Fibroblast of lung (primary cell): Measurements from ENCODE around the gene ZG16. TPM values are rescaled to one million over a fixed set of nuclear protein-coding genes. Genes with fewer than 3 reads are reported as not detected.

ENCODE experiments used
- DNase-seq, 2 donors: peaks; one replicate each; pipeline versions ENCODE4 v3.0.0 to v3.0.0-alpha.2; 2010; ENCODE audit warnings: low read depth in 2 of 2
- H2AFZ ChIP-seq: 2 replicates; pipeline ENCODE4 v1.5.1; 2012; ENCODE audit warnings: low read length, control low read depth, inconsistent platforms
- H3K27ac ChIP-seq: 2 replicates; pipeline ENCODE4 v1.5.1; 2011; ENCODE audit warnings: low read length, control low read depth; ENCODE audit not compliant: insufficient read depth
- H3K27me3 ChIP-seq: 2 replicates; pipeline ENCODE4 v1.5.1; 2011; ENCODE audit warnings: mild to moderate bottlenecking, low read length; ENCODE audit not compliant: control insufficient read depth, insufficient read depth
- H3K36me3 ChIP-seq: 2 replicates; pipeline ENCODE4 v1.5.1; 2011; ENCODE audit warnings: low read length; ENCODE audit not compliant: control insufficient read depth, insufficient read depth
- H3K4me1 ChIP-seq: 2 replicates; pipeline ENCODE4 v1.5.1; 2011; ENCODE audit warnings: low read length; ENCODE audit not compliant: control insufficient read depth, insufficient read depth; ENCODE audit errors: extremely low read depth
- H3K4me2 ChIP-seq: 2 replicates; pipeline ENCODE4 v1.5.1; 2011; ENCODE audit warnings: low read length, control low read depth; ENCODE audit not compliant: insufficient read depth; ENCODE audit errors: extremely low read depth
- H3K4me3 ChIP-seq, 4 experiments: fragments of 200-600 bp in 1 of 4; sonication (generic) in 1 of 4; replicated peaks in 1 of 4; 2 replicates each; pipeline ENCODE4 v1.5.1; 2011 to 2016; ENCODE audit warnings: low read length in 4 of 4, low read depth in 3 of 4, mild to moderate bottlenecking in 3 of 4, control low read depth in 2 of 4, inconsistent platforms in 1 of 4, mixed read lengths in 1 of 4; ENCODE audit not compliant: insufficient read depth in 1 of 4; ENCODE audit errors: control extremely low read depth in 1 of 4
- H3K79me2 ChIP-seq: 2 replicates; pipeline ENCODE4 v1.5.1; 2012; ENCODE audit warnings: mild to moderate bottlenecking, low read length, inconsistent platforms; ENCODE audit not compliant: control insufficient read depth, insufficient read depth
- H3K9ac ChIP-seq: 2 replicates; pipeline ENCODE4 v1.5.1; 2011; ENCODE audit warnings: mild to moderate bottlenecking, low read length, control low read depth; ENCODE audit not compliant: insufficient read depth
- H3K9me3 ChIP-seq: 2 replicates; pipeline ENCODE4 v1.5.1; 2012; ENCODE audit warnings: low read depth, low read length; ENCODE audit not compliant: control insufficient read depth, insufficient read depth
- H4K20me1 ChIP-seq: 2 replicates; pipeline ENCODE4 v1.5.1; 2011; ENCODE audit warnings: low read length; ENCODE audit not compliant: control insufficient read depth, insufficient read depth; ENCODE audit errors: extremely low read depth
- CTCF ChIP-seq, 2 donors: IDR thresholded peaks in 1 of 2; conservative IDR thresholded peaks in 1 of 2; 1 replicate in 1 of 2; 2 replicates in 1 of 2; pipeline ENCODE4 v1.5.1; 2011 to 2012; ENCODE audit warnings: low read length in 2 of 2, control low read depth in 1 of 2, inconsistent platforms in 1 of 2, low read depth in 1 of 2, mild to moderate bottlenecking in 1 of 2
- EZH2 ChIP-seq: IDR thresholded peaks from 2 replicates; pipeline ENCODE4 v1.5.1; 2012; ENCODE audit warnings: low read length, control low read depth, mild to moderate bottlenecking; ENCODE audit errors: missing control alignments
- polyA plus RNA-seq, 2 donors: library from polyadenylated mRNA; depleted of rRNA in 1 of 2; stranded (reverse) in 1 of 2; unstranded in 1 of 2; fragments of >200 nt; gene quantifications; 2 replicates each; pipeline ENCODE4 v1.2.1, GENCODE V29; 2011 to 2012; ENCODE audit warnings: missing spikeins in 1 of 2
- total RNA-seq: library from RNA; depleted of rRNA; stranded (reverse); fragments of >200 nt; gene quantifications from 2 replicates; pipeline ENCODE4 v1.2.1, GENCODE V29; 2014

The ZG16 gene
- total and polyA plus RNA-seq, 2 donors (not counting 1 experiment from before 2014, with no cell fraction given) = not detected

- H3K36me3 ChIP-seq = peaks cover 24% of the 10 kb centered on the region
- H3K4me1 ChIP-seq = peaks cover 5% of the 10 kb centered on the region
- no peak overlapping the region for H3K4me2 ChIP-seq
- H3K79me2 ChIP-seq = peaks cover 4% of the 10 kb centered on the region
- H3K4me3 ChIP-seq = no peak overlapping the region
- no peaks in the 10 kb centered on the region for H4K20me1 ChIP-seq
- H3K27ac ChIP-seq = no peak overlapping the region
- H3K27me3 ChIP-seq = no peaks in the 10 kb centered on the region
- H2AFZ ChIP-seq = no peak overlapping the region
- DNase-seq = no peak
- H3K9ac ChIP-seq = no peak overlapping the region
- H3K9me3 ChIP-seq = no peaks in the 10 kb centered on the region
- TF ChIP-seq EZH2 (no peak), CTCF (conservative IDR thresholded peaks at IDR 0.05 in 1 of 2, IDR thresholded peaks at IDR 0.05 in 1 of 2; ENCODE audit: low read depth in 1 of 2, low read length in 2 of 2) (no peak)
Measured at GRCh38 chr16:29802416-29802935, 24.4 kb downstream of the ZG16 start.

- Histone ChIP-seq H3K27ac (no peak overlapping the region), H4K20me1 (no peaks in the 10 kb centered on the region), H3K9ac (no peak overlapping the region), H3K4me1 (peaks cover 10% of the 10 kb centered on the region), H3K9me3 (no peaks in the 10 kb centered on the region), H3K79me2 (peaks cover 18% of the 10 kb centered on the region), H3K36me3 (peaks cover 18% of the 10 kb centered on the region), H3K27me3 (no peaks in the 10 kb centered on the region), H2AFZ (no peak overlapping the region), H3K4me2 (peak overlapping the region; percentile 30), H3K4me3 (peak overlapping the region in 2 of 4 experiments; percentile 83 to 89)
- TF ChIP-seq EZH2 = no peak
- no peak for TF ChIP-seq CTCF (conservative IDR thresholded peaks at IDR 0.05 in 1 of 2, IDR thresholded peaks at IDR 0.05 in 1 of 2; ENCODE audit: low read depth in 1 of 2, low read length in 2 of 2)
- no peak for DNase-seq
Measured at GRCh38 chr16:29804020-29804419, 26.0 kb downstream of the ZG16 start.

- Histone ChIP-seq H3K9me3 (no peaks in the 10 kb centered on the region), H3K4me3 (peak overlapping the region; percentile 82 to 89 (median 84)), H3K27ac (peak overlapping the region; percentile 95), H3K36me3 (peaks cover 17% of the 10 kb centered on the region), H3K79me2 (peaks cover 23% of the 10 kb centered on the region), H2AFZ (peak overlapping the region; percentile 68), H4K20me1 (no peaks in the 10 kb centered on the region), H3K9ac (peak overlapping the region; percentile 88), H3K27me3 (no peaks in the 10 kb centered on the region), H3K4me1 (peaks cover 14% of the 10 kb centered on the region), H3K4me2 (peak overlapping the region; percentile 95)
- peak in 1 of 2 donors; percentile 33 for DNase-seq
- TF ChIP-seq EZH2 = no peak
- TF ChIP-seq CTCF (conservative IDR thresholded peaks at IDR 0.05 in 1 of 2, IDR thresholded peaks at IDR 0.05 in 1 of 2; ENCODE audit: low read depth in 1 of 2, low read length in 2 of 2) = no peak
Measured at GRCh38 chr16:29804455-29805231, 26.6 kb downstream of the ZG16 start.
